ENCODE data around the gene WDR74. TPM values are rescaled to one million over a fixed set of nuclear protein-coding genes. Genes with fewer than 3 reads are reported as not detected.
A peak's percentile ranks its signal among the peaks of the same experiment; 100 is the strongest.
"Not testable (repeated sequence)": the region's sequence is repeated elsewhere in the genome, so short reads cannot be mapped to it uniquely, and the experiment has no call there.

WDR74 gene
- total RNA-seq, 1 experiment from 2014 or later = 44.0 TPM

- no peak overlapping the region for H3K4me2 ChIP-seq (ENCODE audit: low read depth, low read length, poor library complexity, severe bottlenecking)
- H3K27ac ChIP-seq (ENCODE audit: low read length) = no peak overlapping the region
- H4K20me1 ChIP-seq (ENCODE audit: insufficient read depth, low read depth, low read length) = peaks cover 30% of the 10 kb centered on the region
- no peaks in the 10 kb centered on the region for H3K9me2 ChIP-seq (replicated peaks; ENCODE audit: insufficient read depth, low read length)
- H3K9me3 ChIP-seq (ENCODE audit: low read length) = no peaks in the 10 kb centered on the region
- no peak overlapping the region for H3K9ac ChIP-seq (ENCODE audit: low read length)
- H2AFZ ChIP-seq (ENCODE audit: low read length) = no peak overlapping the region
- H3K27me3 ChIP-seq (ENCODE audit: low read length) = no peaks in the 10 kb centered on the region
- DNase-seq = peak; percentile 75
- peaks cover 38% of the 10 kb centered on the region for H3K36me3 ChIP-seq (ENCODE audit: insufficient read depth, low read length)
- H3K4me1 ChIP-seq (ENCODE audit: low read length) = peaks cover 33% of the 10 kb centered on the region
- H3K4me3 ChIP-seq (ENCODE audit: low read length) = no peak overlapping the region
- peaks cover 24% of the 10 kb centered on the region for H3K79me2 ChIP-seq (ENCODE audit: low read length)
Measured at GRCh38 chr11:62850911-62851806, 11.8 kb upstream of the WDR74 start.

DNA sequence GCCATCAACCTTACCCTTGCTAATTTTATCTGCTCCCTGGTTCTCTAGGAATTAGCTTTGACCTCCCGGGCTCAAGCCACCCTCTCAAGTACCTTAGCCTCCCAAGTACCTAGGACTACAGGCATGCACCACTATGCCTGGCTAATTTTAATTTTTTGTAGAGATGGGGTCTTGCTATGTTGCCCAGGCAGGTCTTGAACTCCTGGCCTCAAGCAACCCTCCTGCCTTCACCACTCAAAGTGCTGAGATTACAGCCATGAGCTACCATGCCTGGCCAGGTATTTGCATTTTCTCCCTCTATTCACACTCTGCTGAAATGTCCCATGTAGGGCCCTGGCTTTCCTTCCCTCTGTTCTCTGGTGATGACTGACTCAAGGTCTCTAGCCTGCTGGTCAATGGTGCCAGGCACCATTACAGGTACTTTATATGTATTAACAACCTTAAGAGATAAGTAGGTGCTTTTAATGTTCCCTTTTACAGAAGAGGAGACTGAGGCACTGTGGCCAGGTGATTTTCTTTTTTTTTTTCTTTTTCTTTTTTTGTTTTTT is 8.5 kb upstream of the WDR74 start:
- Histone ChIP-seq H2AFZ (ENCODE audit: low read length) (no peak overlapping the region), H3K27ac (ENCODE audit: low read length) (no peak overlapping the region), H3K9ac (ENCODE audit: low read length) (no peak overlapping the region)

DNA sequence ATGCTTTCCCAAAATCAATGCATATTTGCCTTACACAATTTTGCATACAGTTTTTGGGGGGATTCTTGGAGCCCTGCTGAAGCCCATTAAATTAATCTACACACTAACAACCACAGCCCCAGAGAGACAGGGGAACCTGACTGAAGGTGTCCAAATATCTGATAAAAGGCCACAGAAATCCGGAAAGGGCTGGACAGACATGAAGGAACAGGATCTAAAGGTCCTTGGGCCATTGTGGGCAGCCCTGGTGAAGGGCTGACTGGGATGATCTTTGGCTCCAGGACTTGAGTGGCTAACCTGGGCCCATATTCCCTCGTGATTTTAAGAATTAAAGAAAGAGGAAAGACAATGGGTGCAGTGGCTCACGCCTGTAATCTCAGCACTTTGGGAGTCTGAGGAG is 6.8 kb upstream of the WDR74 start:
- H3K9ac ChIP-seq (ENCODE audit: low read length) = no peak overlapping the region
- no peaks in the 10 kb centered on the region for H3K79me2 ChIP-seq (ENCODE audit: low read length)
- no peaks in the 10 kb centered on the region for H3K36me3 ChIP-seq (ENCODE audit: insufficient read depth, low read length)
- peaks cover 12% of the 10 kb centered on the region for H3K4me1 ChIP-seq (ENCODE audit: low read length)
- no peak overlapping the region for H2AFZ ChIP-seq (ENCODE audit: low read length)
- H3K4me2 ChIP-seq (ENCODE audit: low read depth, low read length, poor library complexity, severe bottlenecking) = no peak overlapping the region
- H3K9me2 ChIP-seq (replicated peaks; ENCODE audit: insufficient read depth, low read length) = no peaks in the 10 kb centered on the region
- H3K27me3 ChIP-seq (ENCODE audit: low read length) = no peaks in the 10 kb centered on the region
- no peak for DNase-seq
- H3K9me3 ChIP-seq (ENCODE audit: low read length) = no peaks in the 10 kb centered on the region
- H4K20me1 ChIP-seq (ENCODE audit: insufficient read depth, low read depth, low read length) = no peaks in the 10 kb centered on the region
- H3K4me3 ChIP-seq (ENCODE audit: low read length) = no peak overlapping the region
- no peak overlapping the region for H3K27ac ChIP-seq (ENCODE audit: low read length)

More for the DNA sequence above, 8.5 kb upstream of the WDR74 start:
- H3K27me3 ChIP-seq (ENCODE audit: low read length) = no peaks in the 10 kb centered on the region
- H3K4me3 ChIP-seq (ENCODE audit: low read length) = no peak overlapping the region
- H3K79me2 ChIP-seq (ENCODE audit: low read length) = no peaks in the 10 kb centered on the region
- peaks cover 5% of the 10 kb centered on the region; the same call in 1 of the 2 replicates for H4K20me1 ChIP-seq (ENCODE audit: insufficient read depth, low read depth, low read length)
- no peaks in the 10 kb centered on the region for H3K9me3 ChIP-seq (ENCODE audit: low read length)
- H3K4me2 ChIP-seq (ENCODE audit: low read depth, low read length, poor library complexity, severe bottlenecking) = no peak overlapping the region
- DNase-seq = peak; percentile 40
- H3K9me2 ChIP-seq (replicated peaks; ENCODE audit: insufficient read depth, low read length) = no peaks in the 10 kb centered on the region
- H3K4me1 ChIP-seq (ENCODE audit: low read length) = peaks cover 9% of the 10 kb centered on the region
- H3K36me3 ChIP-seq (ENCODE audit: insufficient read depth, low read length) = peaks cover 10% of the 10 kb centered on the region

- H3K27me3 ChIP-seq (ENCODE audit: low read length) = no peaks in the 10 kb centered on the region
- no peaks in the 10 kb centered on the region for H3K9me3 ChIP-seq (ENCODE audit: low read length)
- no peaks in the 10 kb centered on the region for H3K36me3 ChIP-seq (ENCODE audit: insufficient read depth, low read length)
- peaks cover 3% of the 10 kb centered on the region for H3K79me2 ChIP-seq (ENCODE audit: low read length)
- H2AFZ ChIP-seq (ENCODE audit: low read length) = no peak overlapping the region
- peaks cover 24% of the 10 kb centered on the region for H3K4me1 ChIP-seq (ENCODE audit: low read length)
- H3K9me2 ChIP-seq (replicated peaks; ENCODE audit: insufficient read depth, low read length) = no peaks in the 10 kb centered on the region
- no peak overlapping the region for H3K27ac ChIP-seq (ENCODE audit: low read length)
- H3K4me2 ChIP-seq (ENCODE audit: low read depth, low read length, poor library complexity, severe bottlenecking) = no peak overlapping the region
- no peak for DNase-seq
- H3K9ac ChIP-seq (ENCODE audit: low read length) = no peak overlapping the region
- no peaks in the 10 kb centered on the region for H4K20me1 ChIP-seq (ENCODE audit: insufficient read depth, low read depth, low read length)
- no peak overlapping the region for H3K4me3 ChIP-seq (ENCODE audit: low read length)
Measured at GRCh38 chr11:62844154-62844553, 4.8 kb upstream of the WDR74 start.

DNA sequence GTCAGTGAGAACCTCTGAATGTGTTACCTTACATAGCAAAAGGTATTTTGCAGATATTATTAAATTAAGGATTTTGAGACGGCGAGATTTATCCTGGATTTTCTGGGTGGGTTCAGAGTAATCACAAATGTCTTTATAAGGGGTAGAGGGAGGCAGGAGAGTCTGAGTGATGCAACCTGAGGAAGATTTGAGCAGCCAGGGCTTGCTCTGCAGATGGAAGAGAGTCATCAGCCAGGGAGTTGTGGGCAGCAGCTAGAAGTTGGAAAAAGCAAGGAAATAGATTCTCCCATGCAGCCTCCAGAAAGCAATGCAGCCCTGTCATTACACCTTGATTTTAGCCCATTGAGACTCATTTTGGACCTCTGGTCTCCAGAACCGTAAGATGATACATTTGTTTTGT is 4.1 kb upstream of the WDR74 start:
- Histone ChIP-seq H3K4me2 (ENCODE audit: low read depth, low read length, poor library complexity, severe bottlenecking) (no peak overlapping the region), H3K9ac (ENCODE audit: low read length) (no peak overlapping the region), H3K9me2 (replicated peaks; ENCODE audit: insufficient read depth, low read length) (no peaks in the 10 kb centered on the region), H3K9me3 (ENCODE audit: low read length) (no peaks in the 10 kb centered on the region), H2AFZ (ENCODE audit: low read length) (no peak overlapping the region), H3K4me1 (ENCODE audit: low read length) (peaks cover 26% of the 10 kb centered on the region), H3K27me3 (ENCODE audit: low read length) (no peaks in the 10 kb centered on the region), H3K79me2 (ENCODE audit: low read length) (peaks cover 10% of the 10 kb centered on the region), H3K36me3 (ENCODE audit: insufficient read depth, low read length) (no peaks in the 10 kb centered on the region), H3K27ac (ENCODE audit: low read length) (no peak overlapping the region), H4K20me1 (ENCODE audit: insufficient read depth, low read depth, low read length) (no peaks in the 10 kb centered on the region), H3K4me3 (ENCODE audit: low read length) (no peak overlapping the region)
- peak; percentile 40 for DNase-seq

DNA sequence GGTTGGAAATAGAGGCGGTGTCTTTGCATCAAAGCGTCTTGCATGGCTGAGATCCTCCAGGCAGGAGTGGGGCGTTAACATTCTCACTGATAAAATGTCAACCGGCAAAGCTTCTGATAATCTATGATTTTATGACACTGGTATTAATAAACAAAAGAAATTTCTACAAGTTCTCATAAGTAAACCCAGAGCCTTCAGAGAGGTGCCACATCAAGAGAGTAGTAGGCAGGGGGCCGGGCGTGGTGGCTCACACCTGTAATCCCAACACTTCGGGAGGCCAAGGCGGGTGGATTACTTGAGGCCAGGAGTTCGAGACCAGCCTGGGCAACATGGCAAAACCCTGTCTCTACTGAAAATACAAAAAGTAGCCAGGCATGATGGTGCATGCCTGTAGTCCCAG is 3.5 kb upstream of the WDR74 start:
- peaks cover 32% of the 10 kb centered on the region for H3K4me1 ChIP-seq (ENCODE audit: low read length)
- not testable (repeated sequence) for H2AFZ ChIP-seq (ENCODE audit: low read length); H3K9me2 ChIP-seq (replicated peaks; ENCODE audit: insufficient read depth, low read length); H3K4me3 ChIP-seq (ENCODE audit: low read length); H3K27ac ChIP-seq (ENCODE audit: low read length); H4K20me1 ChIP-seq (ENCODE audit: insufficient read depth, low read depth, low read length); H3K27me3 ChIP-seq (ENCODE audit: low read length); H3K36me3 ChIP-seq (ENCODE audit: insufficient read depth, low read length); H3K9me3 ChIP-seq (ENCODE audit: low read length)
- peaks cover 16% of the 10 kb centered on the region for H3K79me2 ChIP-seq (ENCODE audit: low read length)
- H3K4me2 ChIP-seq (ENCODE audit: low read depth, low read length, poor library complexity, severe bottlenecking) = peak overlapping the region; percentile 82
- peak; percentile 32 for DNase-seq
- H3K9ac ChIP-seq (ENCODE audit: low read length) = peak overlapping the region; percentile 86; the same call in 1 of the 2 replicates

DNA sequence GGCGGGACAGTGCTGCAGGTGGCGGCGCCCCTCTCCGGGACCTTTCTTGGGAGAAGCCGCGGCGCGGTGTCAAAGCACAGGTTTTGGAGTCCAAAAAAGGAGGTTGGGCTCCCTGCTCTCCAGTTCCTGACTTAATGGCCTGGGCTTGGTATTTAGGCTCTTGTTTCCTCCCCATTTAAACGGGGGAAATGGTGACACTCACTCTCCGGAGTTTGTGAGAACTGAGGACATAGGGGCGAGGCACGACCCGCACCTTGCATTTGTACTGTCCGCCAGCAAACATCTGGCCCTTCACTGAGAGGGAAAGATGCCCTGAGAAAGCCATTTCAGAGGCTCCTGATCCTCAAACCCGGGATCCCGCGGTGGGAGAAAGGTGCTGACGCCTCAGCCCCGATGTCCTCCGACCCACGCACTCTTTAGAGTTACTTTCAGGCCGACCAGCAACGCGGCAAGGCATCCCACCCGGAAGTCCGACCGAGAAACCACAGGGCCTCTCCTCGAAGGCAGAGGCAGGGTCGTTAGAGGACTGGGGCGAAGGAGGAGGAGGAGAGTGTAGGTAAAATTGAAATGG is 2.9 kb upstream of the WDR74 start:
- peak overlapping the region; percentile 86 for H3K9ac ChIP-seq (ENCODE audit: low read length)
- no peaks in the 10 kb centered on the region for H3K9me2 ChIP-seq (replicated peaks; ENCODE audit: insufficient read depth, low read length)
- peaks cover 37% of the 10 kb centered on the region for H3K4me1 ChIP-seq (ENCODE audit: low read length)
- peaks cover 6% of the 10 kb centered on the region; the same call in 1 of the 2 replicates for H3K36me3 ChIP-seq (ENCODE audit: insufficient read depth, low read length)
- H3K4me2 ChIP-seq (ENCODE audit: low read depth, low read length, poor library complexity, severe bottlenecking) = peak overlapping the region; percentile 82
- peak; percentile 49 for DNase-seq
- H3K79me2 ChIP-seq (ENCODE audit: low read length) = peaks cover 22% of the 10 kb centered on the region
- H3K9me3 ChIP-seq (ENCODE audit: low read length) = no peaks in the 10 kb centered on the region
- peak overlapping the region; percentile 97 for H3K4me3 ChIP-seq (ENCODE audit: low read length)
- H3K27me3 ChIP-seq (ENCODE audit: low read length) = no peaks in the 10 kb centered on the region
- H2AFZ ChIP-seq (ENCODE audit: low read length) = peak overlapping the region; percentile 80
- peak overlapping the region; percentile 92 for H3K27ac ChIP-seq (ENCODE audit: low read length)
- H4K20me1 ChIP-seq (ENCODE audit: insufficient read depth, low read depth, low read length) = no peaks in the 10 kb centered on the region

Data from Karpas-422 (cell line).